LNCAP (cell line): Measurements from ENCODE around the gene CAMKMT.

Source experiments
- CTCF ChIP-seq: fragments of 450-650 bp; IDR thresholded peaks from 2 replicates; pipeline ENCODE4 v1.5.1; 2017; ENCODE audit warnings: mild to moderate bottlenecking

CAMKMT gene

GRCh38 chr2:44680424-44680971 is 318.8 kb downstream of the CAMKMT start:
- no peak for TF ChIP-seq CTCF

- no peak for TF ChIP-seq CTCF
These were observed 319.3 kb downstream of the CAMKMT start for GRCh38 chr2:44680983-44681531.

GRCh38 chr2:44682459-44682858 is 320.7 kb downstream of the CAMKMT start:
- TF ChIP-seq CTCF, result no peak

- TF ChIP-seq CTCF, result no peak
These were observed 322.8 kb downstream of the CAMKMT start for GRCh38 chr2:44684559-44684958.

GRCh38 chr2:44686561-44686960 is 324.8 kb downstream of the CAMKMT start:
- TF ChIP-seq CTCF, result no peak

GRCh38 chr2:44687686-44688455 is 326.1 kb downstream of the CAMKMT start:
- no peak for TF ChIP-seq CTCF

- no peak for TF ChIP-seq CTCF
These were observed 326.8 kb downstream of the CAMKMT start for GRCh38 chr2:44688456-44689124.
